Loucy (cell line): Measurements from ENCODE around the gene VEPH1.

Experiments used
- H2AFZ ChIP-seq: fragments of 200-600 bp; sonication (generic); 2 replicates; pipeline ENCODE4 v1.6.0; 2016; ENCODE audit warnings: antibody characterized with exemption, mild to moderate bottlenecking, low read length, moderate library complexity
- H3F3A ChIP-seq: fragments of 200-600 bp; 2 replicates; pipeline ENCODE4 v1.6.0; 2016; ENCODE audit warnings: antibody characterized with exemption, low read depth, mild to moderate bottlenecking
- H3K27me3 ChIP-seq: fragments of 200-600 bp; sonication (generic); 2 replicates; pipeline ENCODE4 v1.6.1; 2014; ENCODE audit warnings: low read length, mild to moderate bottlenecking; ENCODE audit not compliant: insufficient read depth, poor library complexity, severe bottlenecking
- H3K36me3 ChIP-seq: fragments of 200-600 bp; sonication (generic); 2 replicates; pipeline ENCODE4 v1.6.1; 2016; ENCODE audit warnings: low read length; ENCODE audit not compliant: insufficient read depth
- H3K4me1 ChIP-seq: fragments of 200-600 bp; sonication (generic); 2 replicates; pipeline ENCODE4 v1.5.1; 2014; ENCODE audit warnings: low read length, mild to moderate bottlenecking; ENCODE audit not compliant: insufficient read depth, poor library complexity, severe bottlenecking
- H3K4me2 ChIP-seq: fragments of 200-600 bp; sonication (generic); 2 replicates; pipeline ENCODE4 v1.6.0; 2014; ENCODE audit warnings: antibody characterized with exemption, low read length, low read depth, mild to moderate bottlenecking; ENCODE audit not compliant: poor library complexity, severe bottlenecking
- H3K4me3 ChIP-seq: fragments of 200-600 bp; sonication (generic); 2 replicates; pipeline ENCODE4 v1.5.1; 2014; ENCODE audit warnings: low read length, mild to moderate bottlenecking, mixed read lengths; ENCODE audit not compliant: poor library complexity, severe bottlenecking
- H3K79me2 ChIP-seq: fragments of 200-600 bp; sonication (generic); 2 replicates; pipeline ENCODE4 v1.6.1; 2014; ENCODE audit warnings: low read length; ENCODE audit not compliant: insufficient read depth
- H3K9ac ChIP-seq: fragments of 200-600 bp; sonication (generic); 2 replicates; pipeline ENCODE4 v1.6.0; 2014; ENCODE audit warnings: mild to moderate bottlenecking, low read depth, low read length, moderate library complexity; ENCODE audit not compliant: poor library complexity, severe bottlenecking
- H3K9me2 ChIP-seq: fragments of 200-600 bp; sonication (generic); replicated peaks from 2 replicates; pipeline ENCODE4 v1.6.1; 2016; ENCODE audit warnings: low read depth, low read length, mixed read lengths
- H3K9me3 ChIP-seq: fragments of 200-600 bp; sonication (generic); 2 replicates; pipeline ENCODE4 v1.6.1; 2014; ENCODE audit warnings: mild to moderate bottlenecking, antibody characterized with exemption, low read length, low read depth; ENCODE audit not compliant: insufficient read depth
- H4K20me1 ChIP-seq: fragments of 200-600 bp; sonication (generic); 2 replicates; pipeline ENCODE4 v1.6.0; 2014; ENCODE audit warnings: antibody characterized with exemption, low read length, mild to moderate bottlenecking; ENCODE audit not compliant: insufficient read depth, poor library complexity, severe bottlenecking
- CTCF ChIP-seq: fragments of 200-600 bp; sonication (generic); conservative IDR thresholded peaks from 2 replicates; pipeline ENCODE4 v1.5.1; 2014; ENCODE audit warnings: mild to moderate bottlenecking, antibody characterized with exemption, low read length
- EZH2phosphoT487 ChIP-seq: fragments of 200-600 bp; IDR thresholded peaks from 2 replicates; pipeline ENCODE4 v1.6.1; 2018; ENCODE audit warnings: antibody characterized with exemption, mild to moderate bottlenecking, moderate library complexity, borderline replicate concordance

The VEPH1 gene

GRCh38 chr3:157414861-157415260 lies 88.4 kb downstream of the VEPH1 start:
- H3K36me3 ChIP-seq: no peaks in the 10 kb centered on the region
- H3F3A ChIP-seq: no peaks in the 10 kb centered on the region
- no peak overlapping the region for H2AFZ ChIP-seq
- H3K4me1 ChIP-seq: peaks cover 12% of the 10 kb centered on the region
- H3K27me3 ChIP-seq: no peaks in the 10 kb centered on the region
- no peaks in the 10 kb centered on the region for H4K20me1 ChIP-seq
- H3K9me2 ChIP-seq: no peaks in the 10 kb centered on the region
- H3K4me2 ChIP-seq: no peak overlapping the region
- no peaks in the 10 kb centered on the region for H3K9me3 ChIP-seq
- no peak overlapping the region for H3K4me3 ChIP-seq
- H3K79me2 ChIP-seq: no peaks in the 10 kb centered on the region
- no peak for TF ChIP-seq EZH2phosphoT487
- TF ChIP-seq CTCF: no peak
- H3K9ac ChIP-seq: no peak overlapping the region

DNA sequence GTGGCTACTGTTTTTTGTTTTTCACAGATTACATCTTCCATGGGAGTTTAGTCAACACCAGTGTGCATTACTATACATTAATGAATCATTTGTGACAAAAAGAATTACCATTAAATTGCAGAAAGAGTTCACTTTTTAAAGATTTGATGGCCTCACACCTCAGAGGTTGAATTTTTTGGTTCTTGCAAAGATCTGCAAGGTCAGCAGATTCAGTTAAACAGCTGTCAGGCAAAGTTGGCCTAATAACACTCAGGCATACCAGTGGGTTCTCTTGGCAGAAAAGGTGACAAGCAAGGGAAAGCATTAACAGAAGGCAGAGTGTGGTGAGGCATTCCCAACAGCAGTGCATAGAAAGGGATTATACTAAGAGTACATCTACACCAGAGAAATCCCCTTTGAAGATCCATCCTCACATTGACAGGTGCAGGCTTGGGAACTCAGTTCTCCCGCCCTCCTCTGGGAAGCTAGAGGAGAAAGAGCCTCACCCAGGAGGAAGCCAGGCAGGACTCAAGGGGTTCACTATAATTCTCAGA lies 90.8 kb downstream of the VEPH1 start:
- Histone ChIP-seq H3K4me2 (no peak overlapping the region), H3K4me3 (no peak overlapping the region)

GRCh38 chr3:157410945-157411344 lies 92.3 kb downstream of the VEPH1 start:
- Histone ChIP-seq H3K4me3 (no peak overlapping the region), H3K79me2 (no peaks in the 10 kb centered on the region), H4K20me1 (no peaks in the 10 kb centered on the region), H3K4me2 (no peak overlapping the region), H3K4me1 (peaks cover 4% of the 10 kb centered on the region), H3K9me2 (no peaks in the 10 kb centered on the region), H3F3A (no peaks in the 10 kb centered on the region), H3K9ac (no peak overlapping the region), H2AFZ (no peak overlapping the region), H3K27me3 (no peaks in the 10 kb centered on the region), H3K36me3 (no peaks in the 10 kb centered on the region), H3K9me3 (no peaks in the 10 kb centered on the region)
- no peak for TF ChIP-seq CTCF
- TF ChIP-seq EZH2phosphoT487: no peak

More for the DNA sequence above, 90.8 kb downstream of the VEPH1 start:
- no peaks in the 10 kb centered on the region for H3K9me3 ChIP-seq
- H3K36me3 ChIP-seq: no peaks in the 10 kb centered on the region
- no peaks in the 10 kb centered on the region for H4K20me1 ChIP-seq
- TF ChIP-seq CTCF (no peak), EZH2phosphoT487 (no peak)
- H3K27me3 ChIP-seq: no peaks in the 10 kb centered on the region
- H3K9ac ChIP-seq: no peak overlapping the region
- H3K9me2 ChIP-seq: no peaks in the 10 kb centered on the region
- no peak overlapping the region for H2AFZ ChIP-seq
- no peaks in the 10 kb centered on the region for H3K79me2 ChIP-seq
- peaks cover 12% of the 10 kb centered on the region for H3K4me1 ChIP-seq
- no peaks in the 10 kb centered on the region for H3F3A ChIP-seq
